ENCODE results near the gene ASIP. TPM values are rescaled to one million over a fixed set of nuclear protein-coding genes. Genes with fewer than 3 reads are reported as not detected.

Gene ASIP
- total and polyA plus RNA-seq, 4 donors, result 0.39 to 0.62 TPM; not detected in 2

GRCh38 chr20:34211591-34211990 is 29.6 kb upstream of the ASIP start:
- peaks cover 0 to 6% (median 3%) of the 10 kb centered on the region in 4 donors for H3K4me1 ChIP-seq (ENCODE audit: control insufficient read depth in 4 of 4, insufficient read depth in 4 of 4, low read length in 3 of 4)
- no peak for TF ChIP-seq SP1 (IDR thresholded peaks at IDR 0.05)
- no peak for TF ChIP-seq YY1 (IDR thresholded peaks at IDR 0.05)
- no peak for TF ChIP-seq JUND (IDR thresholded peaks at IDR 0.05)
- TF ChIP-seq HNF4G (IDR thresholded peaks at IDR 0.05), result no peak
- no peak for TF ChIP-seq CTCF (IDR thresholded peaks at IDR 0.05; ENCODE audit: low read depth, low read length, missing input control)
- TF ChIP-seq NR2F2 (IDR thresholded peaks at IDR 0.05), result no peak
- no peak for TF ChIP-seq FOXA1 (IDR thresholded peaks at IDR 0.05)
- TF ChIP-seq REST (IDR thresholded peaks at IDR 0.05), result no peak
- H3K4me3 ChIP-seq (ENCODE audit: low read depth in 1 of 3, low read length in 3 of 3), result no peak overlapping the region
- peaks cover 0 to 3% (median under 1%) of the 10 kb centered on the region in 4 donors for H3K9me3 ChIP-seq (ENCODE audit: control insufficient read depth in 4 of 4, low read length in 3 of 4)
- no peak for DNase-seq (ENCODE audit: low spot score)
- H3K9ac ChIP-seq (ENCODE audit: low read depth in 1 of 2, low read length in 2 of 2), result no peak overlapping the region
- WGBS, result 71% methylated on average over 2 of the region's 2 CpGs
- H3K27ac ChIP-seq (ENCODE audit: low read depth in 1 of 2, low read length in 2 of 2), result no peak overlapping the region
- H3K27me3 ChIP-seq (ENCODE audit: control insufficient read depth in 4 of 4, insufficient read depth in 4 of 4, low read length in 3 of 4), result no peaks in the 10 kb centered on the region
- H3K36me3 ChIP-seq (ENCODE audit: control insufficient read depth in 4 of 4, insufficient read depth in 3 of 4, low read depth in 1 of 4, low read length in 3 of 4), result no peaks in the 10 kb centered on the region

- Histone ChIP-seq H3K9me3 (ENCODE audit: control insufficient read depth in 4 of 4, low read length in 3 of 4) (peaks cover 0 to 3% (median 0%) of the 10 kb centered on the region in 4 donors), H3K4me3 (ENCODE audit: low read depth in 1 of 3, low read length in 3 of 3) (no peak overlapping the region), H3K9ac (ENCODE audit: low read depth in 1 of 2, low read length in 2 of 2) (no peak overlapping the region), H3K27ac (ENCODE audit: low read depth in 1 of 2, low read length in 2 of 2) (no peak overlapping the region), H3K4me1 (ENCODE audit: control insufficient read depth in 4 of 4, insufficient read depth in 4 of 4, low read length in 3 of 4) (peaks cover 0 to 6% (median 3%) of the 10 kb centered on the region in 4 donors), H3K27me3 (ENCODE audit: control insufficient read depth in 4 of 4, insufficient read depth in 4 of 4, low read length in 3 of 4) (no peaks in the 10 kb centered on the region), H3K36me3 (ENCODE audit: control insufficient read depth in 4 of 4, insufficient read depth in 3 of 4, low read depth in 1 of 4, low read length in 3 of 4) (no peaks in the 10 kb centered on the region)
- no peak for TF ChIP-seq HNF4A (conservative IDR thresholded peaks at IDR 0.05)
- no peak for TF ChIP-seq ZBTB33 (IDR thresholded peaks at IDR 0.05)
- no peak for TF ChIP-seq FOXA1 (IDR thresholded peaks at IDR 0.05)
- no peak for TF ChIP-seq CTCF (IDR thresholded peaks at IDR 0.05; ENCODE audit: low read depth, low read length, missing input control)
- no peak for TF ChIP-seq GABPA (IDR thresholded peaks at IDR 0.05 in 1 of 2, conservative IDR thresholded peaks at IDR 0.05 in 1 of 2)
- WGBS, result 90% methylated on average over 2 of the region's 2 CpGs
- DNase-seq (ENCODE audit: low spot score), result no peak
Observed at GRCh38 chr20:34213213-34213612, 28.0 kb upstream of the ASIP start.
